ENCODE data around the gene SLC19A2.

DNA sequence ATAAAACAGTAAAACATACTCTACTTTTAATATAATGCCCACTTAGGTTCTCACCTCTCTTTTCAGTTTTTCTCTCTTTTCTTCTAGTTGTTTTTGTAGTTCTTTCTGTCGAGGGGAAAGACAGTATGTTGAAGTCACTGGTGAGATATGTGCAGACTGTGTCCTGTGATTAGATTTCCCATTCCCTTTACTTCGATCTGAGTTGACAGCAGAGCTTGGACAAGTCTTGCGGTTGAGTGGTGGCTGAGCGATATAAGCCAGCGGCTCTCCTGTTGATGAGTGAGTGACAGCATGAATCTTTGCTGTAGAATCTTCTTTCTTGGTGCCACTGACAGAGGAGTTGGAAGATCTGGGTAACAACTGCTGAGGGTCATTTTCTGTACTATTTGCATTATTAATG is 64.4 kb downstream of the SLC19A2 start:
- TF ChIP-seq, protein P1, sequence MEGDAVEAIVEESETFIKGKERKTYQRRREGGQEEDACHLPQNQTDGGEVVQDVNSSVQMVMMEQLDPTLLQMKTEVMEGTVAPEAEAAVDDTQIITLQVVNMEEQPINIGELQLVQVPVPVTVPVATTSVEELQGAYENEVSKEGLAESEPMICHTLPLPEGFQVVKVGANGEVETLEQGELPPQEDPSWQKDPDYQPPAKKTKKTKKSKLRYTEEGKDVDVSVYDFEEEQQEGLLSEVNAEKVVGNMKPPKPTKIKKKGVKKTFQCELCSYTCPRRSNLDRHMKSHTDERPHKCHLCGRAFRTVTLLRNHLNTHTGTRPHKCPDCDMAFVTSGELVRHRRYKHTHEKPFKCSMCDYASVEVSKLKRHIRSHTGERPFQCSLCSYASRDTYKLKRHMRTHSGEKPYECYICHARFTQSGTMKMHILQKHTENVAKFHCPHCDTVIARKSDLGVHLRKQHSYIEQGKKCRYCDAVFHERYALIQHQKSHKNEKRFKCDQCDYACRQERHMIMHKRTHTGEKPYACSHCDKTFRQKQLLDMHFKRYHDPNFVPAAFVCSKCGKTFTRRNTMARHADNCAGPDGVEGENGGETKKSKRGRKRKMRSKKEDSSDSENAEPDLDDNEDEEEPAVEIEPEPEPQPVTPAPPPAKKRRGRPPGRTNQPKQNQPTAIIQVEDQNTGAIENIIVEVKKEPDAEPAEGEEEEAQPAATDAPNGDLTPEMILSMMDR (conservative IDR thresholded peaks at IDR 0.05 in 1 of 2, IDR thresholded peaks at IDR 0.05 in 1 of 2; ENCODE audit: low read depth in 1 of 2, low read length in 2 of 2), result no peak
- no peak for TF ChIP-seq EZH2 (IDR thresholded peaks at IDR 0.05; ENCODE audit: low read length, missing control alignments)
